Gastrocnemius medialis (tissue), 4 donors: ENCODE measurements around the gene TRMT61A.

Source experiments
- POLR2A ChIP-seq, 2 donors: fragments of 450-650 bp; IDR thresholded peaks; one replicate each; pipeline ENCODE4 v1.6.1; 2017; ENCODE audit warnings: antibody characterized with exemption in 2 of 2, mild to moderate bottlenecking in 2 of 2, moderate library complexity in 2 of 2
- TF ChIP-seq, protein P1 (sequence below), 5 experiments: fragments of 450-650 bp in 3 of 5; fragments of 200-600 bp in 2 of 5; sonication (generic) in 2 of 5; IDR thresholded peaks in 4 of 5; conservative IDR thresholded peaks in 1 of 5; 1 replicate in 4 of 5; 2 replicates in 1 of 5; pipeline ENCODE4 v1.5.1; 2016 to 2019; ENCODE audit warnings: antibody characterized with exemption in 5 of 5, mild to moderate bottlenecking in 3 of 5, moderate library complexity in 3 of 5

DNA sequence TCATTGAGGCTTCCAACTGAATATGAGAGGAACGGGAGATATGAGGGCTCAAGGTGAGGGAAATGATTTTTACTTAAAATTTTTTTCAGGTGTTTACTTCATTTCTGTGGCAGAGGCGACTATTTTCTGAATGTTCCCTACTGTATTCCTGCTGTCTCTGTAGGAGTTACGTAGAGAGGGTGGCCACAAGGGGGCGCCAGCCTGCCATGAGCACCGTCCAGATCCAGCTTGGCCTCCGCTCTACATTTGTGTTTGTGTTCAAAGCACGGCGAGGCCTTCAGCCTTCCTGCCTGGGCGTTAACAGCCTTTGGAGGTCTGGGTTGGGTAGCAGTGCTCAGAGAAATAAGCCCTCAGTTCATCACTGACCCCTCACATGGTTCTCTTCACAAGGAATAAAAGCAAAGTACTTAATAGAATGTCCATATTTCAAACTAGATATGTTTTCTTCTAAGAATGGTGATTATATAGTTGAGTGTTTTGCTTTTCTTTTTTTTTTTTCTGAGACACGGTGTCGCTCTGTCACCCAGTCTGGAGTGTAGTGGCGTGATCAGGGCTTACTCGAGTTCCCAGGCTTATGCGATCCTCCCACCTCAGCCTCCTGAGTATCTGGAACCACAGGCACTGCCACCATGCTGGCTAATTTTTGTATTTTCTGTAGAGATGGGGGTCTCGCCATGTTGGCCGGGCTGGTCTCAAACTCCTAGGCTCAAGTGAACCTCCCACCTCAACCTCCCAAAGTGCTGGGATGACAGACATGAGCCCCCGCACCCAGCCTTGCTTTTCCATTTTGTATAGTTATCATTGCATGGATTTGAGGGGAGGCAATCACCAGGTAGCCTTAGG lies 28.6 kb upstream of the TRMT61A start:
- TF ChIP-seq POLR2A (IDR thresholded peaks at IDR 0.05): no peak
- TF ChIP-seq, protein P1, sequence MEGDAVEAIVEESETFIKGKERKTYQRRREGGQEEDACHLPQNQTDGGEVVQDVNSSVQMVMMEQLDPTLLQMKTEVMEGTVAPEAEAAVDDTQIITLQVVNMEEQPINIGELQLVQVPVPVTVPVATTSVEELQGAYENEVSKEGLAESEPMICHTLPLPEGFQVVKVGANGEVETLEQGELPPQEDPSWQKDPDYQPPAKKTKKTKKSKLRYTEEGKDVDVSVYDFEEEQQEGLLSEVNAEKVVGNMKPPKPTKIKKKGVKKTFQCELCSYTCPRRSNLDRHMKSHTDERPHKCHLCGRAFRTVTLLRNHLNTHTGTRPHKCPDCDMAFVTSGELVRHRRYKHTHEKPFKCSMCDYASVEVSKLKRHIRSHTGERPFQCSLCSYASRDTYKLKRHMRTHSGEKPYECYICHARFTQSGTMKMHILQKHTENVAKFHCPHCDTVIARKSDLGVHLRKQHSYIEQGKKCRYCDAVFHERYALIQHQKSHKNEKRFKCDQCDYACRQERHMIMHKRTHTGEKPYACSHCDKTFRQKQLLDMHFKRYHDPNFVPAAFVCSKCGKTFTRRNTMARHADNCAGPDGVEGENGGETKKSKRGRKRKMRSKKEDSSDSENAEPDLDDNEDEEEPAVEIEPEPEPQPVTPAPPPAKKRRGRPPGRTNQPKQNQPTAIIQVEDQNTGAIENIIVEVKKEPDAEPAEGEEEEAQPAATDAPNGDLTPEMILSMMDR (IDR thresholded peaks at IDR 0.05 in 4 of 5, conservative IDR thresholded peaks at IDR 0.05 in 1 of 5): peak; percentile 82 to 95 (median 83)
